ENCODE measurements around the gene SNX7. TPM values are rescaled to one million over a fixed set of nuclear protein-coding genes. Genes with fewer than 3 reads are reported as not detected.

SNX7 gene
- total RNA-seq, 1 donor from 2014 or later: 34.0 TPM

DNA sequence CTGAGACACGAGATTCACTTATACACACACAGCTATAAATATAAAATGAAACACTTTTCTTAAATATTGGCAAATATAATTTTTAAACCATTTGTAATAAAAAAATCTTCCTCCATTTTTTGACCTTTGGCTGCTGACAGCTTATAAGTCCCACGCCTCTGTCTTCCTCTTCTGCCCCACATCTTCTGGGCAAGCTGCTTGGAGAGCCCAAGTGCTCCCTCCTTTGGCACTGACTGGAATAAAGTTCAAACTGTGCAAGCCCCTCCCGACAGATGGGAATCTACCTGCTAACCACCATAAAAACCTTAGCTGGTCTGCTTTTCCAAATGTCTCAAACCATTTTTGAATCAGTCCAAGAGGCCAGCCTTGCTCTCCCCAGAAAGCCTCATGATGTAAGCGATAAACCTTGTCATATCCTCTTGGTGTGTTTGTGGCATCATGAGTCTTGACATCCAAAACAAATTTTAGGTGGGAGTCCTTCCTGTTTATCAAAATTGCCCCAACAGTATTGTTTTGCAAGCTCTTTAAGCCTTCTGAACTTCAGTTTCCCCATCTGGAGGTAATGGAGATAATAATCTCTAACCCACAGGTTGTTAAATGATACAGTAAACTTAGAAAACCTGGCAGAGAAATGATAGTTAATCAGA, 99.8 kb downstream of the SNX7 start:
- Mint-ChIP-seq H3K36me3 (ENCODE audit: low read depth) (peaks cover 4% of the 10 kb centered on the region), H3K27me3 (ENCODE audit: low read depth) (no peaks in the 10 kb centered on the region), H3K4me3 (ENCODE audit: unreplicated experiment) (no peak overlapping the region), H3K4me1 (ENCODE audit: low read depth) (no peaks in the 10 kb centered on the region), H3K27ac (ENCODE audit: unreplicated experiment) (no peak overlapping the region), H3K9me3 (ENCODE audit: low read depth) (no peaks in the 10 kb centered on the region)
- DNase-seq (ENCODE audit: low spot score): no peak
- TF ChIP-seq, protein P1, sequence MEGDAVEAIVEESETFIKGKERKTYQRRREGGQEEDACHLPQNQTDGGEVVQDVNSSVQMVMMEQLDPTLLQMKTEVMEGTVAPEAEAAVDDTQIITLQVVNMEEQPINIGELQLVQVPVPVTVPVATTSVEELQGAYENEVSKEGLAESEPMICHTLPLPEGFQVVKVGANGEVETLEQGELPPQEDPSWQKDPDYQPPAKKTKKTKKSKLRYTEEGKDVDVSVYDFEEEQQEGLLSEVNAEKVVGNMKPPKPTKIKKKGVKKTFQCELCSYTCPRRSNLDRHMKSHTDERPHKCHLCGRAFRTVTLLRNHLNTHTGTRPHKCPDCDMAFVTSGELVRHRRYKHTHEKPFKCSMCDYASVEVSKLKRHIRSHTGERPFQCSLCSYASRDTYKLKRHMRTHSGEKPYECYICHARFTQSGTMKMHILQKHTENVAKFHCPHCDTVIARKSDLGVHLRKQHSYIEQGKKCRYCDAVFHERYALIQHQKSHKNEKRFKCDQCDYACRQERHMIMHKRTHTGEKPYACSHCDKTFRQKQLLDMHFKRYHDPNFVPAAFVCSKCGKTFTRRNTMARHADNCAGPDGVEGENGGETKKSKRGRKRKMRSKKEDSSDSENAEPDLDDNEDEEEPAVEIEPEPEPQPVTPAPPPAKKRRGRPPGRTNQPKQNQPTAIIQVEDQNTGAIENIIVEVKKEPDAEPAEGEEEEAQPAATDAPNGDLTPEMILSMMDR (IDR thresholded peaks at IDR 0.05): peak; percentile 15

DNA sequence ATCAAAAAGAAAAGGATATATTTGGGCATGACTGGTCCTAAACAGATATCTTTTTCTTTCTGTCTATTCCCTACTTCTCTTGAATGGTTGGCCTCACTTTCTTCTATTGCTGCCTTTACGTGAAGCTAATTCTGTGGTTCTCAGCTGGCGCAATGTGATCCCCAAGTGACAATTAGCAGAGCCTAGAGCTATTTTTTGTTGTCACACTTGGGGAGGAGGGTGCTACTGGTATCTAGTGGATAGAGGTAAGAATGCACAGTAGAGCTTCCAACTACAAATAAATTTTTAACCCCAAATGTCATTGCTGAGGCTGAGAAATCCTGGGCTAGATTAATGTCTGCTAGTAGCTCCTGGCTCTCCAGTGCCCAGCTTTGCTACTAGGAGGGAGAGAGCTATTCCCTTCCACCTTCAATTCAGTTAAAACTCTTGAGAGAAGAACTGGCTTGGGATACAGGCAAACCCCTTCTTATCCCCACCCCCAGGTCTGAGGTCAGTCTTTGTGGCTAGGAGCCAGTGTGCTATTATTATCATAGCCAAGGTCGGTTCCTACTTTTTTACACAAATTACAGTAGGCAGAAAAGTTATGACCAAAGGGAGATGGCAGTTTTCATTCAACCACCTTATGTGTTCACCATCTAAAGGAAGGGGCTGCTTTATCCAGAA, 102.1 kb downstream of the SNX7 start:
- Mint-ChIP-seq H3K9me3 (ENCODE audit: low read depth) (no peaks in the 10 kb centered on the region), H3K27me3 (ENCODE audit: low read depth) (no peaks in the 10 kb centered on the region), H3K4me3 (ENCODE audit: unreplicated experiment) (no peak overlapping the region), H3K27ac (ENCODE audit: unreplicated experiment) (no peak overlapping the region), H3K4me1 (ENCODE audit: low read depth) (no peaks in the 10 kb centered on the region), H3K36me3 (ENCODE audit: low read depth) (peaks cover 4% of the 10 kb centered on the region)
- no peak for DNase-seq (ENCODE audit: low spot score)
- TF ChIP-seq, protein P1 (IDR thresholded peaks at IDR 0.05): no peak

DNA sequence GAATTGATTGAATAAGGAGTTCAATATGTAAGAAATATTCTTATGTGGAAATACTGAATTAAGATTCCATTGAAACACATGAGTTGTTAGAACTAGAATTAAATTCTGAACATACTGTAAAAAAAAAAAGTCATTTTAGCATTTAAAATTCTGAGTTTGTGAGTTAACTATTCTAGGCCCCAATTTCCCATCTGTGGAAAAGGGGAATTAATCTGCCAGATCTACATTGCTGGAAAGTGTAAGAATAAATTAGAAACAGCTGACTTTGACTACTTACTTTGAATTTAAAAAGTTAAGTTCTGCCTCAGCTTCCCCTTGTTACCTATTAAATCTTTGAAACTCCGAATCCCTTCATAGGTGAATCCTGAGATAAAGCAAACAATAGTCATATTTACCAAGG, 103.0 kb downstream of the SNX7 start:
- no peak overlapping the region for H3K27ac Mint-ChIP-seq (ENCODE audit: unreplicated experiment)
- peaks cover 4% of the 10 kb centered on the region for H3K36me3 Mint-ChIP-seq (ENCODE audit: low read depth)
- TF ChIP-seq, protein P1 (IDR thresholded peaks at IDR 0.05): no peak
- no peaks in the 10 kb centered on the region for H3K9me3 Mint-ChIP-seq (ENCODE audit: low read depth)
- H3K4me1 Mint-ChIP-seq (ENCODE audit: low read depth): no peaks in the 10 kb centered on the region
- no peaks in the 10 kb centered on the region for H3K27me3 Mint-ChIP-seq (ENCODE audit: low read depth)
- DNase-seq (ENCODE audit: low spot score): no peak
- no peak overlapping the region for H3K4me3 Mint-ChIP-seq (ENCODE audit: unreplicated experiment)

DNA sequence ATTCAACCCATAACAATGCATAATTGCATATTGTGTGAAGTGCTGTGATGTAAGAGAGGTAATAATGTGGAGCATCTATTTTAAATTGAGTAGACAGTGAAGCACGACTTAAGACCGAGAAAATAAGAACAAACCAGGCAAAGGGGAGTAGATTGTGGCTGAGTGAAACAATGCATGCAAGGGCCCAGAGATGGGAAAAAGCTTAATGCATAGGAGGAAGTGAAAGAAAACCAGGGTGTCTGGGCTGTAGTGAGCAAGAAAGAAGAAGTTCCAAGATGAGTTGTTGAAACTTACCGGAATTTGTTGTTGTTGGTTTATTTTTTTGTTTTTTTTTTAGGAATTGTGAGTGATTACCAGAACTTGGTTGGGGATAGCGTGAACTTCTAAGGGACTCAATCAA, 104.7 kb downstream of the SNX7 start:
- no peaks in the 10 kb centered on the region for H3K4me1 Mint-ChIP-seq (ENCODE audit: low read depth)
- no peak overlapping the region for H3K27ac Mint-ChIP-seq (ENCODE audit: unreplicated experiment)
- no peak for DNase-seq (ENCODE audit: low spot score)
- TF ChIP-seq, protein P1 (IDR thresholded peaks at IDR 0.05): no peak
- H3K36me3 Mint-ChIP-seq (ENCODE audit: low read depth): peaks cover 4% of the 10 kb centered on the region
- no peaks in the 10 kb centered on the region for H3K27me3 Mint-ChIP-seq (ENCODE audit: low read depth)
- no peaks in the 10 kb centered on the region for H3K9me3 Mint-ChIP-seq (ENCODE audit: low read depth)
- H3K4me3 Mint-ChIP-seq (ENCODE audit: unreplicated experiment): no peak overlapping the region

DNA sequence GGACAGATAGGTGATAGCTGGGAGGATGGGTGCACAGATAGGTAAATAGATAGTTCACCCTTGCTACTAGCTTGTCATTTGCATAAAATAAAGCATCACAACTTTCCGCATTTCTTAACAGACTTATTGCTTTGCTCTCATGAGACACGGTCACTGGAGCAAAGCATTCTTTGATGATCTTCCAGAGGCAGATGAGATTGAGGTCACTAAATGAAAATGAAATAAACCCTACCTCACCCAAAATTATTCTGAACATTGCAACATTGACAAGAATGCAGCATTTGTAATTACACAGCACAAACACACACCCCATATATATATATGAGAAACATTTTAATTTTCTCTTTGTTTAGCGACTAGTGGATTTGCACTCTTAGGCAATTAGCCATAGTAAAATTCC, 107.6 kb downstream of the SNX7 start:
- Mint-ChIP-seq H3K4me1 (ENCODE audit: low read depth) (no peaks in the 10 kb centered on the region), H3K9me3 (ENCODE audit: low read depth) (no peaks in the 10 kb centered on the region), H3K27ac (ENCODE audit: unreplicated experiment) (no peak overlapping the region), H3K27me3 (ENCODE audit: low read depth) (no peaks in the 10 kb centered on the region), H3K4me3 (ENCODE audit: unreplicated experiment) (no peak overlapping the region), H3K36me3 (ENCODE audit: low read depth) (no peaks in the 10 kb centered on the region)
- no peak for DNase-seq (ENCODE audit: low spot score)
- TF ChIP-seq, protein P1 (IDR thresholded peaks at IDR 0.05): no peak
